GM21515 (cell line): Measurements from ENCODE around the gene B9D2.
"Not testable (repeated sequence)": the region's sequence is repeated elsewhere in the genome, so short reads cannot be mapped to it uniquely, and the experiment has no call there.

ENCODE experiments used
- ATAC-seq: cut with Tn5 transposase; IDR thresholded peaks from one replicate; pipeline ENCODE4 v1.9.1; 2021; ENCODE audit not compliant: unreplicated experiment

B9D2 gene

GRCh38 chr19:41356984-41357739 is 6.8 kb downstream of the B9D2 start:
- no peak for ATAC-seq

- ATAC-seq: no peak
Measured at GRCh38 chr19:41355802-41356201, 8.1 kb downstream of the B9D2 start.

GRCh38 chr19:41355035-41355434 is 8.9 kb downstream of the B9D2 start:
- ATAC-seq: no peak

GRCh38 chr19:41354343-41354953 is 9.5 kb downstream of the B9D2 start:
- ATAC-seq: peak; percentile 1

- ATAC-seq: peak; percentile 42
Measured at GRCh38 chr19:41353466-41354342, 10.2 kb downstream of the B9D2 start, which contains the start of gene TGFB1. TGFB1 (minus strand) TSS chr19:41353922; CDS start chr19:41353044, 878 bp downstream.

- ATAC-seq: no peak
Measured at GRCh38 chr19:41352609-41353465, 11.1 kb downstream of the B9D2 start.

- no peak for ATAC-seq
Measured at GRCh38 chr19:41352279-41352608, 11.7 kb downstream of the B9D2 start.

GRCh38 chr19:41351339-41352245 is 12.4 kb downstream of the B9D2 start:
- peak; percentile 34 for ATAC-seq

- no peak for ATAC-seq
Measured at GRCh38 chr19:41350735-41351338, 13.1 kb downstream of the B9D2 start.

GRCh38 chr19:41346916-41347315 is 17.0 kb downstream of the B9D2 start:
- not testable (repeated sequence) for ATAC-seq

- ATAC-seq: no peak
Measured at GRCh38 chr19:41344162-41344561, 19.8 kb downstream of the B9D2 start.

GRCh38 chr19:41341669-41342490 is 22.1 kb downstream of the B9D2 start:
- no peak for ATAC-seq

- ATAC-seq: no peak
Measured at GRCh38 chr19:41339936-41340335, 24.0 kb downstream of the B9D2 start.

- ATAC-seq: no peak
Measured at GRCh38 chr19:41335467-41335866, 28.5 kb downstream of the B9D2 start.

- no peak for ATAC-seq
Measured at GRCh38 chr19:41334793-41335192, 29.2 kb downstream of the B9D2 start.

GRCh38 chr19:41332468-41332867 is 31.5 kb downstream of the B9D2 start:
- no peak for ATAC-seq

GRCh38 chr19:41332000-41332399 is 31.9 kb downstream of the B9D2 start:
- ATAC-seq: no peak

- ATAC-seq: no peak
Measured at GRCh38 chr19:41330946-41331678, 32.8 kb downstream of the B9D2 start.
